DND-41 (cell line): ENCODE measurements around the gene FAT3.

Experiments used
- ATAC-seq: fragments of 200-7000 bp; cut with Tn5 transposase; 3 replicates; pipeline ENCODE4 v1.9.1; 2021; ENCODE audit warnings: low read depth; ENCODE audit not compliant: insufficient read depth
- DNase-seq: peaks from one replicate; pipeline ENCODE4 v3.0.0-alpha.2; 2020
- H2AFZ ChIP-seq: 2 replicates; pipeline ENCODE4 v1.6.0; 2012; ENCODE audit warnings: low read depth, low read length
- H3K27ac ChIP-seq: 2 replicates; pipeline ENCODE4 v1.5.1; 2012; ENCODE audit warnings: low read length, inconsistent platforms
- H3K27me3 ChIP-seq: fragments of 200-600 bp; sonication (generic); 2 replicates; pipeline ENCODE4 v1.6.0; 2012; ENCODE audit warnings: low read length, mild to moderate bottlenecking, inconsistent platforms; ENCODE audit not compliant: insufficient read depth, poor library complexity
- H3K36me3 ChIP-seq: 2 replicates; pipeline ENCODE4 v1.5.1; 2012; ENCODE audit warnings: low read length, inconsistent platforms; ENCODE audit not compliant: insufficient read depth
- H3K4me1 ChIP-seq: 2 replicates; pipeline ENCODE4 v1.5.1; 2012; ENCODE audit warnings: mild to moderate bottlenecking, low read length; ENCODE audit not compliant: insufficient read depth
- H3K4me2 ChIP-seq: 2 replicates; pipeline ENCODE4 v1.6.0; 2012; ENCODE audit warnings: mild to moderate bottlenecking, moderate library complexity, low read length, inconsistent platforms; ENCODE audit not compliant: insufficient read depth
- H3K4me3 ChIP-seq, 2 experiments: fragments of 200-600 bp in 1 of 2; shearing (Covaris generic) in 1 of 2; 2 replicates each; pipeline ENCODE4 v1.5.1; 2012 to 2016; ENCODE audit warnings: inconsistent platforms in 2 of 2, low read length in 2 of 2, mild to moderate bottlenecking in 2 of 2, low read depth in 1 of 2, moderate library complexity in 1 of 2
- H3K79me2 ChIP-seq: 2 replicates; pipeline ENCODE4 v1.6.0; 2012; ENCODE audit warnings: low read length, inconsistent platforms; ENCODE audit not compliant: insufficient read depth
- H3K9ac ChIP-seq: 2 replicates; pipeline ENCODE4 v1.6.0; 2012; ENCODE audit warnings: low read depth, mild to moderate bottlenecking, inconsistent platforms, low read length, moderate library complexity
- H3K9me3 ChIP-seq: 2 replicates; pipeline ENCODE4 v1.5.1; 2012; ENCODE audit warnings: low read length, moderate library complexity, mild to moderate bottlenecking, inconsistent platforms; ENCODE audit not compliant: insufficient read depth, severe bottlenecking
- H4K20me1 ChIP-seq: 2 replicates; pipeline ENCODE4 v1.6.0; 2012; ENCODE audit warnings: low read length; ENCODE audit not compliant: insufficient read depth
- CTCF ChIP-seq: IDR thresholded peaks from 2 replicates; pipeline ENCODE4 v1.5.1; 2012; ENCODE audit warnings: borderline replicate concordance, low read length, moderate library complexity, mild to moderate bottlenecking; ENCODE audit not compliant: poor library complexity, severe bottlenecking; ENCODE audit errors: extremely low read depth
- EZH2 ChIP-seq: IDR thresholded peaks from 3 replicates; pipeline ENCODE4 v1.6.1; 2012; ENCODE audit warnings: borderline replicate concordance, low read depth, mild to moderate bottlenecking, moderate library complexity, low read length, inconsistent platforms; ENCODE audit not compliant: severe bottlenecking

The FAT3 gene

GRCh38 chr11:92259861-92260260 lies 35.2 kb downstream of the FAT3 start:
- no peaks in the 10 kb centered on the region for H3K27me3 ChIP-seq

DNA sequence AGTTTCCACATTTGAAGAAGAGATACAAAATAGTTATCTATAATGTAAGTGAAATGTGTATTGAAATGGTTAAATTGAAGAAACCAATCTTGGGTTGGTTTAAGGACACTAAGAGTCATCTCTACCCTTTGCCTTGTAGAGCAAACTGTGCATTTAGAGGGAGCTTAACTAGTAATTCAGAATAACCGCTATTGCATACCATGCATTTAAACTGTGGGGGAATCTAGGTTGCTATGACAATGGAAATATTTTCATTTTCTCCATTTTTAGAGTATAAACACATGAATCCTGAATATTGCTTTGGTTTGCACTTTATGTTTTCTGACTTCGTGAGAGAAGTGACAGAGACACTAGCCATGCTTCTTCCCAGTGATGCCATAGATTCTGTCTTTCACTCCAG lies 39.7 kb downstream of the FAT3 start:
- no peak for ATAC-seq
- TF ChIP-seq EZH2 (no peak), CTCF (no peak)
- Histone ChIP-seq H3K9me3 (no peaks in the 10 kb centered on the region), H3K4me2 (no peak overlapping the region), H3K36me3 (no peaks in the 10 kb centered on the region), H3K9ac (no peak overlapping the region), H3K27ac (no peak overlapping the region), H3K4me3 (no peak overlapping the region), H3K79me2 (no peaks in the 10 kb centered on the region), H4K20me1 (no peaks in the 10 kb centered on the region), H3K27me3 (no peaks in the 10 kb centered on the region), H2AFZ (no peak overlapping the region), H3K4me1 (no peaks in the 10 kb centered on the region)
- no peak for DNase-seq

More at GRCh38 chr11:92259861-92260260, 35.2 kb downstream of the FAT3 start:
- no peak overlapping the region for H2AFZ ChIP-seq
- no peak overlapping the region for H3K9ac ChIP-seq
- H3K79me2 ChIP-seq: no peaks in the 10 kb centered on the region
- no peak overlapping the region for H3K4me3 ChIP-seq
- H4K20me1 ChIP-seq: no peaks in the 10 kb centered on the region
- no peaks in the 10 kb centered on the region for H3K36me3 ChIP-seq
- no peak for DNase-seq
- no peak overlapping the region for H3K4me2 ChIP-seq
- no peak overlapping the region for H3K27ac ChIP-seq
- ATAC-seq: no peak
- no peak for TF ChIP-seq EZH2
- TF ChIP-seq CTCF: no peak
- no peaks in the 10 kb centered on the region for H3K9me3 ChIP-seq
- no peaks in the 10 kb centered on the region for H3K4me1 ChIP-seq

- H3K79me2 ChIP-seq: no peaks in the 10 kb centered on the region
- no peak overlapping the region for H3K4me2 ChIP-seq
- ATAC-seq: no peak
- H2AFZ ChIP-seq: no peak overlapping the region
- H3K27ac ChIP-seq: no peak overlapping the region
- H3K4me1 ChIP-seq: no peaks in the 10 kb centered on the region
- no peak overlapping the region for H3K4me3 ChIP-seq
- no peak for DNase-seq
- H3K27me3 ChIP-seq: no peaks in the 10 kb centered on the region
- TF ChIP-seq EZH2: no peak
- TF ChIP-seq CTCF: no peak
- H3K36me3 ChIP-seq: no peaks in the 10 kb centered on the region
- no peak overlapping the region for H3K9ac ChIP-seq
- H3K9me3 ChIP-seq: no peaks in the 10 kb centered on the region
- no peaks in the 10 kb centered on the region for H4K20me1 ChIP-seq
Measured at GRCh38 chr11:92266806-92267205, 42.2 kb downstream of the FAT3 start.

- Histone ChIP-seq H4K20me1 (no peaks in the 10 kb centered on the region), H2AFZ (no peak overlapping the region), H3K79me2 (no peaks in the 10 kb centered on the region), H3K4me3 (no peak overlapping the region), H3K27ac (no peak overlapping the region), H3K27me3 (no peaks in the 10 kb centered on the region), H3K36me3 (no peaks in the 10 kb centered on the region), H3K4me1 (no peaks in the 10 kb centered on the region), H3K9ac (no peak overlapping the region), H3K4me2 (no peak overlapping the region), H3K9me3 (no peaks in the 10 kb centered on the region)
- DNase-seq: no peak
- no peak for ATAC-seq
- no peak for TF ChIP-seq CTCF
Measured at GRCh38 chr11:92267278-92267677, 42.7 kb downstream of the FAT3 start.
